ENCODE measurements around the gene EXOSC10.

GRCh38 chr1:11064942-11065341, 34.7 kb downstream of the EXOSC10 start:
- TF ChIP-seq CTCF (optimal IDR thresholded peaks at IDR 0.05 in 1 of 3, IDR thresholded peaks at IDR 0.05 in 1 of 3, conservative IDR thresholded peaks at IDR 0.05 in 1 of 3; ENCODE audit: extremely low read depth in 1 of 3, insufficient read depth in 2 of 3, low read length in 3 of 3) (no peak), EZH2 (IDR thresholded peaks at IDR 0.05; ENCODE audit: low read length) (no peak)

Data from keratinocyte (primary cell).